ENCODE data around the gene PLCL2.

PLCL2 gene

GRCh38 chr3:16885593-16886302 lies 993 bp downstream of the PLCL2 start:
- Histone ChIP-seq H3K36me3 (ENCODE audit: control insufficient read depth, low read depth, low read length) (no peaks in the 10 kb centered on the region), H3K4me1 (ENCODE audit: control insufficient read depth, low read depth, low read length) (peaks cover 30% of the 10 kb centered on the region), H3K27me3 (ENCODE audit: control insufficient read depth, insufficient read depth, low read length) (peaks cover 24% of the 10 kb centered on the region), H3K4me3 (ENCODE audit: low read length) (peak overlapping the region; percentile 81), H3K27ac (ENCODE audit: low read length) (no peak overlapping the region), H3K9me3 (ENCODE audit: control insufficient read depth, low read depth, low read length) (no peaks in the 10 kb centered on the region), H3K9ac (ENCODE audit: low read length) (peak overlapping the region; percentile 35)

GRCh38 chr3:16886303-16886683 lies 1.5 kb downstream of the PLCL2 start:
- no peaks in the 10 kb centered on the region for H3K9me3 ChIP-seq (ENCODE audit: control insufficient read depth, low read depth, low read length)
- peak overlapping the region; percentile 81 for H3K4me3 ChIP-seq (ENCODE audit: low read length)
- H3K27ac ChIP-seq (ENCODE audit: low read length): no peak overlapping the region
- peaks cover 35% of the 10 kb centered on the region for H3K4me1 ChIP-seq (ENCODE audit: control insufficient read depth, low read depth, low read length)
- no peaks in the 10 kb centered on the region for H3K36me3 ChIP-seq (ENCODE audit: control insufficient read depth, low read depth, low read length)
- H3K9ac ChIP-seq (ENCODE audit: low read length): no peak overlapping the region
- H3K27me3 ChIP-seq (ENCODE audit: control insufficient read depth, insufficient read depth, low read length): peaks cover 24% of the 10 kb centered on the region

GRCh38 chr3:16887130-16887529 lies 2.4 kb downstream of the PLCL2 start:
- H3K9ac ChIP-seq (ENCODE audit: low read length): no peak overlapping the region
- H3K9me3 ChIP-seq (ENCODE audit: control insufficient read depth, low read depth, low read length): no peaks in the 10 kb centered on the region
- H3K4me1 ChIP-seq (ENCODE audit: control insufficient read depth, low read depth, low read length): peaks cover 35% of the 10 kb centered on the region
- H3K27me3 ChIP-seq (ENCODE audit: control insufficient read depth, insufficient read depth, low read length): peaks cover 20% of the 10 kb centered on the region
- H3K36me3 ChIP-seq (ENCODE audit: control insufficient read depth, low read depth, low read length): no peaks in the 10 kb centered on the region
- H3K27ac ChIP-seq (ENCODE audit: low read length): no peak overlapping the region
- peak overlapping the region; percentile 81 for H3K4me3 ChIP-seq (ENCODE audit: low read length)

GRCh38 chr3:16888356-16888755 lies 3.6 kb downstream of the PLCL2 start:
- H3K9ac ChIP-seq (ENCODE audit: low read length): no peak overlapping the region
- peaks cover 37% of the 10 kb centered on the region for H3K4me1 ChIP-seq (ENCODE audit: control insufficient read depth, low read depth, low read length)
- no peak overlapping the region for H3K4me3 ChIP-seq (ENCODE audit: low read length)

GRCh38 chr3:16888785-16889607 lies 4.2 kb downstream of the PLCL2 start:
- no peaks in the 10 kb centered on the region for H3K36me3 ChIP-seq (ENCODE audit: control insufficient read depth, low read depth, low read length)
- H3K27ac ChIP-seq (ENCODE audit: low read length): no peak overlapping the region
- no peak overlapping the region for H3K4me3 ChIP-seq (ENCODE audit: low read length)
- no peaks in the 10 kb centered on the region for H3K9me3 ChIP-seq (ENCODE audit: control insufficient read depth, low read depth, low read length)
- H3K4me1 ChIP-seq (ENCODE audit: control insufficient read depth, low read depth, low read length): peaks cover 33% of the 10 kb centered on the region
- no peak overlapping the region for H3K9ac ChIP-seq (ENCODE audit: low read length)
- peaks cover 9% of the 10 kb centered on the region for H3K27me3 ChIP-seq (ENCODE audit: control insufficient read depth, insufficient read depth, low read length)

More at GRCh38 chr3:16888356-16888755, 3.6 kb downstream of the PLCL2 start:
- no peak overlapping the region for H3K27ac ChIP-seq (ENCODE audit: low read length)
- peaks cover 11% of the 10 kb centered on the region for H3K27me3 ChIP-seq (ENCODE audit: control insufficient read depth, insufficient read depth, low read length)
- no peaks in the 10 kb centered on the region for H3K36me3 ChIP-seq (ENCODE audit: control insufficient read depth, low read depth, low read length)
- H3K9me3 ChIP-seq (ENCODE audit: control insufficient read depth, low read depth, low read length): no peaks in the 10 kb centered on the region

- Histone ChIP-seq H3K4me1 (ENCODE audit: control insufficient read depth, low read depth, low read length) (peaks cover 30% of the 10 kb centered on the region), H3K9me3 (ENCODE audit: control insufficient read depth, low read depth, low read length) (no peaks in the 10 kb centered on the region), H3K27ac (ENCODE audit: low read length) (no peak overlapping the region), H3K36me3 (ENCODE audit: control insufficient read depth, low read depth, low read length) (no peaks in the 10 kb centered on the region), H3K27me3 (ENCODE audit: control insufficient read depth, insufficient read depth, low read length) (peaks cover 6% of the 10 kb centered on the region), H3K4me3 (ENCODE audit: low read length) (no peak overlapping the region), H3K9ac (ENCODE audit: low read length) (no peak overlapping the region)
These were observed 6.0 kb downstream of the PLCL2 start for GRCh38 chr3:16890597-16891333.

GRCh38 chr3:16893618-16894200 lies 9.0 kb downstream of the PLCL2 start:
- Histone ChIP-seq H3K4me1 (ENCODE audit: control insufficient read depth, low read depth, low read length) (peaks cover 28% of the 10 kb centered on the region), H3K9me3 (ENCODE audit: control insufficient read depth, low read depth, low read length) (no peaks in the 10 kb centered on the region), H3K4me3 (ENCODE audit: low read length) (no peak overlapping the region), H3K9ac (ENCODE audit: low read length) (no peak overlapping the region), H3K36me3 (ENCODE audit: control insufficient read depth, low read depth, low read length) (no peaks in the 10 kb centered on the region), H3K27me3 (ENCODE audit: control insufficient read depth, insufficient read depth, low read length) (no peaks in the 10 kb centered on the region), H3K27ac (ENCODE audit: low read length) (no peak overlapping the region)

GRCh38 chr3:16896094-16896627 lies 11.4 kb downstream of the PLCL2 start:
- H3K9me3 ChIP-seq (ENCODE audit: control insufficient read depth, low read depth, low read length): no peaks in the 10 kb centered on the region
- H3K27ac ChIP-seq (ENCODE audit: low read length): no peak overlapping the region
- no peak overlapping the region for H3K4me3 ChIP-seq (ENCODE audit: low read length)
- peaks cover 9% of the 10 kb centered on the region for H3K4me1 ChIP-seq (ENCODE audit: control insufficient read depth, low read depth, low read length)
- no peak overlapping the region for H3K9ac ChIP-seq (ENCODE audit: low read length)
- H3K36me3 ChIP-seq (ENCODE audit: control insufficient read depth, low read depth, low read length): no peaks in the 10 kb centered on the region
- H3K27me3 ChIP-seq (ENCODE audit: control insufficient read depth, insufficient read depth, low read length): no peaks in the 10 kb centered on the region

GRCh38 chr3:16896820-16897219 lies 12.1 kb downstream of the PLCL2 start:
- no peak overlapping the region for H3K9ac ChIP-seq (ENCODE audit: low read length)
- H3K9me3 ChIP-seq (ENCODE audit: control insufficient read depth, low read depth, low read length): no peaks in the 10 kb centered on the region
- no peak overlapping the region for H3K4me3 ChIP-seq (ENCODE audit: low read length)
- no peak overlapping the region for H3K27ac ChIP-seq (ENCODE audit: low read length)
- peaks cover 8% of the 10 kb centered on the region for H3K4me1 ChIP-seq (ENCODE audit: control insufficient read depth, low read depth, low read length)
- no peaks in the 10 kb centered on the region for H3K36me3 ChIP-seq (ENCODE audit: control insufficient read depth, low read depth, low read length)
- no peaks in the 10 kb centered on the region for H3K27me3 ChIP-seq (ENCODE audit: control insufficient read depth, insufficient read depth, low read length)

GRCh38 chr3:16897254-16897926 lies 12.6 kb downstream of the PLCL2 start:
- Histone ChIP-seq H3K4me3 (ENCODE audit: low read length) (no peak overlapping the region), H3K27me3 (ENCODE audit: control insufficient read depth, insufficient read depth, low read length) (no peaks in the 10 kb centered on the region), H3K27ac (ENCODE audit: low read length) (no peak overlapping the region), H3K4me1 (ENCODE audit: control insufficient read depth, low read depth, low read length) (peaks cover 5% of the 10 kb centered on the region), H3K36me3 (ENCODE audit: control insufficient read depth, low read depth, low read length) (no peaks in the 10 kb centered on the region), H3K9ac (ENCODE audit: low read length) (no peak overlapping the region), H3K9me3 (ENCODE audit: control insufficient read depth, low read depth, low read length) (no peaks in the 10 kb centered on the region)

All from iPS-18a (cell line).